ENCODE results near the gene PARD3B.

Gene PARD3B

DNA sequence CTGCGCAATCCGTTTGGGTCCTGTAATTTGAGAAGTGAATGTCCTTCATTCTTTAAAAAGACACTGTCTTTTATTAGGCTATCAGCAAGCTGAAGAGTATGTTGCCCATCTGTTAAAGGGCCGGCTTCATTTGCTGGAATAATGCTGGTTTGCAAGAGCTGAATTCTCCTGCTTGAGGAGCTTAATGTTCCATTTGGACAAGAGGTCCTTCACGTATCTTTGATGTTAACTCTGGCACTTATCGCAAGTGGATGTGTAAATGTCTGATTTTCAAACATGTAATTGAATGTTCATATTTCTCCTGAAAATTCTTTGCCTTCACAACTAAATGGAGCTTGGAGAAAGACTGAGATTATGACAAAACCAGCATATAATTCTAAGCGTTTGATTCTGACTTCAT lies 856.2 kb downstream of the PARD3B start:
- no peak overlapping the region for H3K27ac ChIP-seq (ENCODE audit: low read depth, low read length)
- H3K4me2 ChIP-seq (ENCODE audit: low read length) = no peak overlapping the region
- no peak for TF ChIP-seq EZH2phosphoT487 (IDR thresholded peaks at IDR 0.05; ENCODE audit: borderline replicate concordance, low read length)
- TF ChIP-seq, protein P1, sequence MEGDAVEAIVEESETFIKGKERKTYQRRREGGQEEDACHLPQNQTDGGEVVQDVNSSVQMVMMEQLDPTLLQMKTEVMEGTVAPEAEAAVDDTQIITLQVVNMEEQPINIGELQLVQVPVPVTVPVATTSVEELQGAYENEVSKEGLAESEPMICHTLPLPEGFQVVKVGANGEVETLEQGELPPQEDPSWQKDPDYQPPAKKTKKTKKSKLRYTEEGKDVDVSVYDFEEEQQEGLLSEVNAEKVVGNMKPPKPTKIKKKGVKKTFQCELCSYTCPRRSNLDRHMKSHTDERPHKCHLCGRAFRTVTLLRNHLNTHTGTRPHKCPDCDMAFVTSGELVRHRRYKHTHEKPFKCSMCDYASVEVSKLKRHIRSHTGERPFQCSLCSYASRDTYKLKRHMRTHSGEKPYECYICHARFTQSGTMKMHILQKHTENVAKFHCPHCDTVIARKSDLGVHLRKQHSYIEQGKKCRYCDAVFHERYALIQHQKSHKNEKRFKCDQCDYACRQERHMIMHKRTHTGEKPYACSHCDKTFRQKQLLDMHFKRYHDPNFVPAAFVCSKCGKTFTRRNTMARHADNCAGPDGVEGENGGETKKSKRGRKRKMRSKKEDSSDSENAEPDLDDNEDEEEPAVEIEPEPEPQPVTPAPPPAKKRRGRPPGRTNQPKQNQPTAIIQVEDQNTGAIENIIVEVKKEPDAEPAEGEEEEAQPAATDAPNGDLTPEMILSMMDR (IDR thresholded peaks at IDR 0.05; ENCODE audit: low read depth, low read length, poor library complexity, severe bottlenecking) = no peak
- no peaks in the 10 kb centered on the region for H3K36me3 ChIP-seq (ENCODE audit: control insufficient read depth, low read length)
- no peaks in the 10 kb centered on the region for H3K27me3 ChIP-seq (ENCODE audit: control insufficient read depth, low read length)
- no peaks in the 10 kb centered on the region for H4K20me1 ChIP-seq (ENCODE audit: control insufficient read depth, insufficient read depth, low read depth, low read length)
- H3K9me3 ChIP-seq (ENCODE audit: control insufficient read depth, insufficient read depth, low read length) = no peaks in the 10 kb centered on the region
- H3K4me3 ChIP-seq (ENCODE audit: low read length) = no peak overlapping the region
- H3F3A ChIP-seq (ENCODE audit: control insufficient read depth, insufficient read depth) = no peaks in the 10 kb centered on the region
- no peaks in the 10 kb centered on the region for H3K79me2 ChIP-seq (ENCODE audit: control insufficient read depth, low read length)
- H3K4me1 ChIP-seq (ENCODE audit: control insufficient read depth, low read length) = no peaks in the 10 kb centered on the region
- H3K9me2 ChIP-seq (replicated peaks; ENCODE audit: control insufficient read depth, low read length) = no peaks in the 10 kb centered on the region

DNA sequence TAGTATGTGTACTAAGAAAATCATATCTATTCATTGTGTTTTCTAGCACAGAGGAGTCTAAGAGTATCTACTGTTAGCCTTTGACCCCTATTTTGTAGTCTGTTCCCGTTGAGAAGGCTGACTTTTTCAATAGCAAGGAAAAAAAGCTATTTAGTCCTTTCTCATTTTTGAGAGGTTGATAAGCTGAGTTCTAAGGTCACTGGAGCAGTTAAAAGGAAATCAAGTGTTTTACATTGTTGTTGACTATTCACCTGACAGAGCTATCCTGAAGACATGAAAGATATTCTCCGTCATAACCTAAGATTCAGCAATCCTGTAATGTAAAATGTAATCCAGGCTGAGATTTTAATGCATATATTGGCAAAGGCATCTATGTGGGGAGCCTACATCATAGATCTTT lies 856.7 kb downstream of the PARD3B start:
- Histone ChIP-seq H3K27ac (ENCODE audit: low read depth, low read length) (no peak overlapping the region), H4K20me1 (ENCODE audit: control insufficient read depth, insufficient read depth, low read depth, low read length) (no peaks in the 10 kb centered on the region), H3K4me2 (ENCODE audit: low read length) (no peak overlapping the region), H3K9me2 (replicated peaks; ENCODE audit: control insufficient read depth, low read length) (no peaks in the 10 kb centered on the region), H3K4me1 (ENCODE audit: control insufficient read depth, low read length) (no peaks in the 10 kb centered on the region), H3K4me3 (ENCODE audit: low read length) (no peak overlapping the region), H3K27me3 (ENCODE audit: control insufficient read depth, low read length) (no peaks in the 10 kb centered on the region), H3K9me3 (ENCODE audit: control insufficient read depth, insufficient read depth, low read length) (no peaks in the 10 kb centered on the region), H3F3A (ENCODE audit: control insufficient read depth, insufficient read depth) (no peaks in the 10 kb centered on the region), H3K79me2 (ENCODE audit: control insufficient read depth, low read length) (no peaks in the 10 kb centered on the region), H3K36me3 (ENCODE audit: control insufficient read depth, low read length) (no peaks in the 10 kb centered on the region)
- TF ChIP-seq, protein P1 (IDR thresholded peaks at IDR 0.05; ENCODE audit: low read depth, low read length, poor library complexity, severe bottlenecking) = no peak
- no peak for TF ChIP-seq EZH2phosphoT487 (IDR thresholded peaks at IDR 0.05; ENCODE audit: borderline replicate concordance, low read length)

DNA sequence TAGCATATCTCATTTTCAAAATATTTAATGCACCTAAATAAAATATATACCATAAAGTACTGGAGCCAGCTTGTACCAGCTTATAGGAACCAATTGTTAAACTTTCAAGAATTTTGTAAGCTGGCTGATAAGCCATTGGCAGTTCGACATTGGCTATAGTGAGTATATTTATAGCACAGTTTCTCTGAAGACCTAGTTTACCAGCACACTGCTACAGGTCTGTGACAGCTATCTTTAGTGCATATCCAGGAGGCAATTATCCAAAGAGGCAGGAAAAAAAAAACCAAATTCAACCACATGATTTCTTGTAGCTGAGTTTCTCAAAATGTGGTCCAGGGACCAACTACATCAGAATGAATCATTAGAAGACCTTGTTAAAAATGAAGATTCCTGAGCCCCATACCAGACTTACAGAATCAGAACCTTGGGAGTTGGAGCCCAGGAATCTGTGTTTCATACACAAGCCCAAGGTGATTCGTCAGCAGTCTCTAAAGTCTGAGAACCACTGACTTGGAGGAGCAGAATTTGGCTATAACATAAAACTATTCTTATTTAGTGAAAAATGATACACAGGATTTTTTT lies 858.1 kb downstream of the PARD3B start:
- H3K36me3 ChIP-seq (ENCODE audit: control insufficient read depth, low read length) = no peaks in the 10 kb centered on the region
- no peaks in the 10 kb centered on the region for H3F3A ChIP-seq (ENCODE audit: control insufficient read depth, insufficient read depth)
- H3K27me3 ChIP-seq (ENCODE audit: control insufficient read depth, low read length) = no peaks in the 10 kb centered on the region
- H3K4me2 ChIP-seq (ENCODE audit: low read length) = no peak overlapping the region
- H3K79me2 ChIP-seq (ENCODE audit: control insufficient read depth, low read length) = no peaks in the 10 kb centered on the region
- H3K27ac ChIP-seq (ENCODE audit: low read depth, low read length) = no peak overlapping the region
- no peaks in the 10 kb centered on the region for H3K4me1 ChIP-seq (ENCODE audit: control insufficient read depth, low read length)
- no peaks in the 10 kb centered on the region for H4K20me1 ChIP-seq (ENCODE audit: control insufficient read depth, insufficient read depth, low read depth, low read length)
- H3K4me3 ChIP-seq (ENCODE audit: low read length) = no peak overlapping the region
- no peaks in the 10 kb centered on the region for H3K9me2 ChIP-seq (replicated peaks; ENCODE audit: control insufficient read depth, low read length)
- TF ChIP-seq EZH2phosphoT487 (IDR thresholded peaks at IDR 0.05; ENCODE audit: borderline replicate concordance, low read length) = no peak
- H3K9me3 ChIP-seq (ENCODE audit: control insufficient read depth, insufficient read depth, low read length) = no peaks in the 10 kb centered on the region

DNA sequence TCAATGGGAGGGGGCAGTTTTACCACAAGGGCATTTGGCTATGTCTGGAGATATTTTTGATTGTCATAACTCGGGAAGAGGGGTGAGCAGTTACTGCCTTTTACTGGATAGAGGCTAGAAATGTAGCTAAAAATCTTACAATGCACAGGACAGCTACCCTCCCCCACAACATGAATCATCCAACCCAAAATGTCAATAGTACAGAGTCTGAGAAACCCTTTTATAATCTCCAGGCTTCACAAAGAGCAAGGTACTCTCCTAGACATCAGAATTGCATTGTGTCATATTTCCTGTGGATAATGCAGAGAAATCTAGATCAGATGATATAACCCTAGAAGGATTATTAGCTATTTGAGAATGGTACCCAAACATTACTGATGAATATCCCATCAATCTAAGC lies 859.9 kb downstream of the PARD3B start:
- no peaks in the 10 kb centered on the region for H3K4me1 ChIP-seq (ENCODE audit: control insufficient read depth, low read length)
- no peaks in the 10 kb centered on the region for H3K79me2 ChIP-seq (ENCODE audit: control insufficient read depth, low read length)
- TF ChIP-seq, protein P1 (IDR thresholded peaks at IDR 0.05; ENCODE audit: low read depth, low read length, poor library complexity, severe bottlenecking) = no peak
- no peak for TF ChIP-seq EZH2phosphoT487 (IDR thresholded peaks at IDR 0.05; ENCODE audit: borderline replicate concordance, low read length)
- H3K36me3 ChIP-seq (ENCODE audit: control insufficient read depth, low read length) = no peaks in the 10 kb centered on the region
- H3K27me3 ChIP-seq (ENCODE audit: control insufficient read depth, low read length) = no peaks in the 10 kb centered on the region
- no peaks in the 10 kb centered on the region for H3F3A ChIP-seq (ENCODE audit: control insufficient read depth, insufficient read depth)
- H3K4me3 ChIP-seq (ENCODE audit: low read length) = no peak overlapping the region
- no peaks in the 10 kb centered on the region for H3K9me3 ChIP-seq (ENCODE audit: control insufficient read depth, insufficient read depth, low read length)
- H3K4me2 ChIP-seq (ENCODE audit: low read length) = no peak overlapping the region
- no peak overlapping the region for H3K27ac ChIP-seq (ENCODE audit: low read depth, low read length)
- H3K9me2 ChIP-seq (replicated peaks; ENCODE audit: control insufficient read depth, low read length) = no peaks in the 10 kb centered on the region
- no peaks in the 10 kb centered on the region for H4K20me1 ChIP-seq (ENCODE audit: control insufficient read depth, insufficient read depth, low read depth, low read length)
